ENCODE data around the gene KIAA2012. TPM values are rescaled to one million over a fixed set of nuclear protein-coding genes. Genes with fewer than 3 reads are reported as not detected.

The KIAA2012 gene
- total RNA-seq, 1 donor from 2014 or later = not detected

DNA sequence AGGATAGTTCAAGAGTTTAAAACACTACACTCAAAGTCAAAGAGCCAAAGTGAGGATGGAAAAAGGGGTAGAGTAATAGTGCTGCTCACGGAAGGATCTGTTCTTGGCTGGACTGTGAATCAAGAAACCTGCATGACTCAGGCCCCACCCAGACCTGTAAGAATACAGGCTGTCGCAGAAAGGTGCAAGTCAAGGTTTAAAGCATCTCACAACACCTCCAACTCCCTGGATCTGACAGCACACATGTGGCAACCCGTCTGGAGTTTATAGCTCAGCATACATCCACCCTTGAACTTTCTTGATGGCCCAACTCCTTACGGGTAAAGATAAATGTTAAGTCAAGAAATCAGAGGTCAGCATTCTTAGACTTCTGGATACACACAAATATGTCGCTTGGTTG, 6.3 kb downstream of the KIAA2012 start:
- no peak for DNase-seq (ENCODE audit: low read depth, low spot score)

DNA sequence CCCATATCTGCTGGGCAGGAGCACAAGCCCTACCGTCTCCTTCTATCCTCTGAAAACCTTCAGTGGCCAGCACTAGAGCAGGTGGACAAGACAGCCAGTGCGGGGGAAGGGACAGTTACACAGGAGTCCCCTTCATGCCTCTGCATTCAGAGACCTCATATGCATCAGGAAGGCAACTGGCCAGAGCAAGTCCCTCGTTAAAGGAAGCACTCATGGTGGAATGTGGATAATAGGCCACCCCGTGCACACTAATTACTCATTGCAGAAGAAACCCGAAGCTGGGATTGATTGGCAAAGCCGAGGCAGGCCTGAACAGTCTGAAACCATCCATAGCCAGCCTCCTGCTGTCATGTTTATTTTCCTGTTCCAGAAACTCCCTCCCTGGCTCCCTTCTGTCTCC, 11.2 kb downstream of the KIAA2012 start:
- DNase-seq (ENCODE audit: low read depth, low spot score) = no peak

DNA sequence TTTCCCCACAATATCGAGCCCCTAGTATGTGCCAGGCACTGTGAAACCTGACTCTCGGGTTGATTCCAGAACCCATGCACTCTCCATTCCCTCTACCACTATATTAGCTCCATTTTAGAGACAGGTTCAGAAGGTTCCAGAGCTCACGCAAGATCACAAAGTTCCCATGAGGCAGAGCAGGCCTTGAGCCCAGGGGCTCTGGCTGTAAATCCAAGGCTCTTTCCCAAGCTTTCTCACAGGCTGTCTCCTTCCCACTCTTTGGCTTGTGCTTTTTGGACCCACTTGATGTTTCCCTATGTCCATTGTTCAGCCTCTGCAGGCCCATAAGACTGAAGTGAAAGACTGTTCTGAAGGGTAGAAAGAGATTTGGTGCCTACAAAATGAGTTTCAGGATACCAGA, 15.7 kb downstream of the KIAA2012 start:
- DNase-seq (ENCODE audit: low read depth, low spot score) = no peak

DNA sequence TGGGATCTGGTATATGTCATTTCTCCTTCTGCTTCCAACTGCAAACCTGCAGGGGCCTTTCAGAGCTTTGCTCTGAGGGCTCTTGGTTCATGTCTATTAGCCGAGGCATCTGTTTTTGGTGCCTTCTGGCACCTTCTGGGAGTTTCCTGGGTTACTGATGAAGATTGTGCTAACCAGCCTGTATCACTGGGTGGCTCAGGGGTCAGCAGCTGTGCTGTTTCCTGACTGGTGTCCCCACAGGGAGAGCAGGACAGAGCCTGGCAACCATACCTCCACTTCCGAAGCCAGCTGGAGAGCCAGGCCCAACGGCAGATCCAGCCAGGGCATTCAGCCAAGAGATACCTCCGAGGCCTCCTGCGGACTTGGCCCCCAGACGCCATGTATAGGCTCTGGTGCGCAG, 17.5 kb downstream of the KIAA2012 start:
- no peak for DNase-seq (ENCODE audit: low read depth, low spot score)

DNA sequence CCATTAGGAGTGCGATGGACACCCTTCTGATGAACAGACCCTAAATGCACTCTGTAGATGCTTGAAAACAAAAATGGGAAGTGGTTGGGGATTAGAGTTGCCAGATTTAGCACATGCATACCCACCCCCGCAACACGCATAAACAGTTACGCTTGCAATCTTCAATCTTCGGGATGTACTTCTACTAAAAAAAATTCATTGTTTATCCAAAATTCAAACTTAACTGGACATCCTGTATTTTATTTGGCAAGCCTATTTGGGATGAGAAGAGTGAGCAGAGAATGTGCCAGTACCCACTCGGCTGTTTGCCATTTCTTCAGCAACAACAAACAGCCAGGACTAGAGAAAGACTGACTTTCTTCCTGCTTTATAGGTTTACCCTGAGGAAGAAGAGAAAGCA, 18.4 kb downstream of the KIAA2012 start:
- DNase-seq (ENCODE audit: low read depth, low spot score) = no peak

DNA sequence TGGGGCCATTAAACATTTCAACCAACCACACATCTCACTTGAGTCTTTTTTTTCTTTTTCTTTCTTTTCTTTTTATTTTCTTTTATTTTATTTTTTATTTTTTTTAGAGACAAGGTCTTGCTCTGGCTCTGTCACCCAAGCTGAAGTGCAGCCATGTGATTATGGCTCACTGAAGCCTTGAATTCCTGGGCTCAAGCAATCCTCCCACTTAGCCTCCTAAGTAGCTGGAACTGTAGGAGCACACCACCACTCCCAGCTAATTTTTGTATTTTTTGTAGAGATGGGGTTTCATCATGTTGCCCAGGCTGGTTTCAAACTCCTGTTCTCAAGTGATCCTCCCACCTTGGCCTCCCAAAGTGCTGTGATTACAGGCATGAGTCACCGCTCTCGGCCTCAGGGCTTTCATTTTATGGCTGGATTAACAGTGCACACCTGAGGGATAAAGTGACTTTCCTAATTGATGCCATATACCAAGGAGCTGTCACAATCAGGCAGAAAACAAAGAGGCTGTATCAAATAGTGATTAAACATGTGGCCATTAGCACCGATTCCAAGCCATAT, 21.5 kb downstream of the KIAA2012 start:
- no peak for DNase-seq (ENCODE audit: low read depth, low spot score)

DNA sequence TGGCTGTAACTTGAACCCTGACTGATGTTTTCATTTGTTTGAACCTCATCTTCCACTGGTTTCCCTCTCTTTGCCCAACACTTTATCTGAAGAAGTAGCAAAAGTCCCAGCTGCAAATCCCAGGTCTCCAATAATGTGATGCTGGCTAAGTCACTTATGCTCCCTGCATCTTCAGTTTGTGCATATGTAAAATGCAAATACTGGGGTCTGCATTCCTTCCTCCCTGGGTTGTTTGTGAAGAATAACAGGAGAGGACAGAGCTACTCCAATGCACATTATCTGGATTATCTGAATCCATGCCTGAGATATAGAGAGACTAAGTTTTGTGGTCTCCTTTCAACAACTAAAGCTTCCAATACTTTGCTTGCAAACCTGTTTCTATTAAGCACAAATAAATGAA, 22.2 kb downstream of the KIAA2012 start:
- no peak for DNase-seq (ENCODE audit: low read depth, low spot score)

DNA sequence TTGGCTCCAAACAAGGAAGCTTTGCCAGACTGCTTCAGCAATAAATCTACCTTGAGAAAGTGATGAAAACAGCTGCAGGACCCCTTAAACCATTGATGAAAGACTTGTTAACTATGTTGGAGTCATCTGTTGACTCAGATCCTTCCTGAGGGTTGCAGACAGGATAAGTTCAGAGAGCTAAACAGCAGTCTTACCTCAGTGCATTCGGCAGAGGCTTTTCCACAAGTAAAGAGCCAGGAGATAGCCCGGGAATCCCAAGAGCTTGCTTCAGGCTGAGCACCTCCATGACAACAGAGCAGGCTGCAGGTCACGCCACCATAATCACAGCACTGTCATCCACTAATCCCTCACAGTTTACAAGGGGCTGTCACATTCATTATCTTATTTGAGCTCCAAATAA, 23.7 kb downstream of the KIAA2012 start:
- no peak for DNase-seq (ENCODE audit: low read depth, low spot score)

DNA sequence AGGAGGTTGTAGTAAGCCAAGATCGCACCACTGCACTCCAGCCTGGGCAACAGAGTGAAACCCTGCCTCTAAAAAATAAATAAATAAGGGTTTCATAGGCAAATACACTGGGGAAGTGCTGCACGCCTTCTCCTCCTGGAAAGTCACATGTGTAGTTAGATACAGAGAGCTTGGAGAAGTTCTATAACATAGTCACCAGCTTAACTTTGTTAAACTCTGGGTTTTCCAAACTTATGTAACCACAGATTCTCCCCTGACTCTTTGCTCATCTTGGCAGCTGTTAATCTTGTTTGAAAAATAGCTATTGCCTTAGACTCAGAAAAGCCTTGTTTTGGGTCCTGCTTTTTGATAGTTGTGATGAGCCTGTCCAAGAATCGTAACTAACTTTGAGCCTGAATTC, 25.2 kb downstream of the KIAA2012 start:
- DNase-seq (ENCODE audit: low read depth, low spot score) = no peak

DNA sequence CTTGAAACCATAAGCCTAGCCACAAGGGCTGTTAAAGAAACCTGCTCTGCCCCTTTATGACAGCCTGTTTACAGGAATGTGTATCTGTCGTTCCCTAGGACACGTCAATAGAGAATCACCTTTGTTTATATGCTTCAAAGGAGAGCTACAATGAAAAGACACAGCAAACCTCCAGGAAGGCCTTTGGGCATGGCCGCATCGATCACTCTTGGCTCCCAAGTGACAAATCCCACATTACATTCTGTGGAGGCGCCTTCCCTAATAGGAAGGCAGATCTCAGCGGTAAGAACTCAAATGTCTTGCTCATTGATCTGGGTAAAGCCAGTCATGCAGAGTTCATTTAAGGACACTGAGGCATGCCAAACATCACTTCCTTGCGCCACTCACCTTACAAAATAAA, 26.5 kb downstream of the KIAA2012 start:
- DNase-seq (ENCODE audit: low read depth, low spot score) = no peak

DNA sequence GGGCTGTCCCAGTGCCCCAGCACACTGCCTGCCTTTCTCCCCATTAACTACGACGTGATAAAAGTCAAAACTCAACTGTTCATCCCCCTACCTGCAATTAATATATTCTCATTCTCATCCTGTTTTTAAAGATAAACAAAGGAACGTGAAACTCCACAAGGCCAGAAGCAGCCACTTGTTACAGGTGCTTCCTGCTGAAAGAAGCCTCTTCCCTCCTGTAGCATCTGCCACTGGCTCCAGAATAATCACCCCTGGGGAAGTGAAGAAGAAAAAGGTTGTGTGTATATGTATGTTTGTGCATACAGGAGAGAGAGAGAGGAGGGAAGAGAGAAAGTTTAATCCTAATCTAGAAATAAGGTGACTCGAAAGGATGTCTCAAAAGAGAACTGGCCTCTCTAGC, 27.1 kb downstream of the KIAA2012 start:
- no peak for DNase-seq (ENCODE audit: low read depth, low spot score)

DNA sequence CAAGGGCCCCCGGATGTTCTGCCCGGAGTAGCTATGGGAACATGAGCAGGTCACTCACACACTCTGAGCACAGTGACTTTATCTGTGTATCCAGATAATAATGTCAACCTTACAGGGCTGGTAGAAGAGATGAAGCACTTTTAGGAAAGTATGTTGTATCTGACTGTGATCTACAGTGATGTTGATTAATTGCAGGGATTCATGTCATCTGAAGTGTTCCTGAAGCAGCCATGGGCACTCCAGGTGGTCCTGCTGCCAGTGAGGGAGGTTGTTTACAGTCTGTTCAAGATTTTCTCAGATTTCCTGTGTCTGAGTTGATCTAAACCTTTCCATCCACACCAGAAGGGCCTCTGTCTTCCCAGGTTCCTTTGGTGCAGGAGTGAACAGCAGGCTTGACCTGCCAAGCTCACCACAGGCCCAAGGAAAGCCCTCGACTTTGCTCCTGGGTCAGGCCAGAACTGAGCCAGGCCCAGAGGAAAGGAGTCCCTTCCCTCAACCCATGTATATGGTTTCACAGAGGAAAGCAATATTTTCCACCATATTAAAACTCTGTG, 28.0 kb downstream of the KIAA2012 start:
- no peak for DNase-seq (ENCODE audit: low read depth, low spot score)

DNA sequence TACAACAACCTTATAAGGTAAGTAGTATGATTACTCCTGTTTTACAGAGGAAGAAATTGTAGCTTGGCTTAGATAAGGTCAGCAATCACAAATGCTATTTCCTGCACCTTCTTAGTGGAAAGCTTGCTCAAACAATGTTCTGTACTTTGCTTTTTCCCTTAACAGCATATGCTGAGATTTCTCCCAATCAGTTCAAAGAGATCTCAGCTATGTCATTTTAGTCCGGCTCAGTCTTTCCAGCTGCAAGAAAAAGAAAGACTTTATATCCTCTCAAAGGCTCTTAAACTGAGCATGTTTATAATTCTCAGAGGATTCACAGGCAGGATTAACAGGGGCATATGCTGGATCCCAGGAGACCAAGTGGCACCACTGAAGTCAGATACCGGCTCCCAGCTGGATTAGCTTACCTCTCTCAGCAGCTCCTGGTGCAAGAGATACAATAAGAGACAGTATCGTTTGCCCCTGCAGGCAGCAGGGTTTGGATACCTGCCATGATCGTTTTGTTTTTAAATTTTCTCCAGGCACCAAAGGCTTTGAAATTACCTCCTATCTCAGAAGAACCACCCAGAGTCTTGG, 29.5 kb downstream of the KIAA2012 start:
- DNase-seq (ENCODE audit: low read depth, low spot score) = no peak

DNA sequence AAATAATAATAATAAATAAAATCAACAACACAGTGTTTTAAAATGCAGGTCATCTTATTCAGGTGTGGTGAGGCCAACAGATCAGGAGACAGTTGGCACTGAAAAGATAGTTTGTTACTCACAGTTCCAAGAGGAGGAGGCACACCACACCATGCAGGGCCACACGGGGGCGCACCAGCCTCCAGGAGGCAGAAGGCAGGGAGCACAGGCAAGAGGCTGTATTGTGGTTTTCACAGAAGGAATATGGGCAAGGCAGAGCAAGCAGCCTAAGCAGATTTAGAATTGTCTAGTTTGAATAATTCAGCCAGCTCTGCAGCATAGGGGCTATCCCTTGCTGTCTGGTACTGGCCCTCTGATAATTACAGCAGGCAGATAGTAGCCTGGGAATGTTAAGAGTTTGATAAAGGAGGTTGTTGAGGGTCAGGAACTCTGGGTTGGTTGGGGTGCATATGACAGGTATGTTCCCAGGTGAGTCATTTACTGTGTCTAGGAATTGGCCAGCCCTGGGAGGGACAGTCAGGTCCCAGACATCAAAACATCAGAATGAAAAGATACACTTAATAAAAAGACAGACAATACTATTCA, 31.3 kb downstream of the KIAA2012 start:
- DNase-seq (ENCODE audit: low read depth, low spot score) = no peak

DNA sequence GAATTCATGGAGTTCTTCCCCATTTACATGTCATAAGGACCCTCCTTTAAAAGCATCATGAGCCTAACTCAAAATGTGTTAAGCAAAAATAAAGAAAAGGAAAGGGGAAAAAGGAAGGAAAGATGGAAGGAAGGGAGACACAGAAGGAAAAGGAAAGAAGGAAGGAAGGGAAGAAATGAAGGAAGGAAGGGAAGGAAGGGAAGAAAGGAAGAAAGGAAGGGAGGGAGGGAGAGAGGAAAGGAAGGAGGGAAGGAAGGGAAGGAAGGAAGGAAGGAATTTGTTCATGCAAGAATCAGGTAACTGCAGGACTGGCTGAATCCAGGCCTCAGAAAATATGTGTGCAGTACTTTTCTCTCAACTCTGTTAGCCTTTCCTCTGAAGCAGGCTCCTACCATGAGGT, 32.0 kb downstream of the KIAA2012 start:
- DNase-seq (ENCODE audit: low read depth, low spot score) = no peak

DNA sequence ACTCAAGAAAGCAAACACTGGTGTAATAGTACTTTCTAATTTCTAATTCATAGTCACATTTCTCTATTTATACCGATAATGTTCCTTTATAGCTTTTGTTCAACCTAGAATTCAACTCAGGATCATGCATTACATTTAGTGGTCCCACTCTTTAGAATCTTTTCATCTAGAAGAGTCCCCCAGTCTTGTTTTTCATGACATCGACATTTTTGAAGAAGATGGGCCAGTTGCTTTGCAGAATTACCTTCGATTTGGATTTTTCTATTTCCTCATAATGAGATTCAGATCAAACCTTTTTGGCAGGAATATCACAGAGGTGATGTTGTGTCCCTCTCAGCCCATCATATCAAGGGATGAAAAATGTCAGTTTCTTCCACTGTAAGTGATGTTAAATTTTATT, 35.3 kb downstream of the KIAA2012 start:
- no peak for DNase-seq (ENCODE audit: low read depth, low spot score)

DNA sequence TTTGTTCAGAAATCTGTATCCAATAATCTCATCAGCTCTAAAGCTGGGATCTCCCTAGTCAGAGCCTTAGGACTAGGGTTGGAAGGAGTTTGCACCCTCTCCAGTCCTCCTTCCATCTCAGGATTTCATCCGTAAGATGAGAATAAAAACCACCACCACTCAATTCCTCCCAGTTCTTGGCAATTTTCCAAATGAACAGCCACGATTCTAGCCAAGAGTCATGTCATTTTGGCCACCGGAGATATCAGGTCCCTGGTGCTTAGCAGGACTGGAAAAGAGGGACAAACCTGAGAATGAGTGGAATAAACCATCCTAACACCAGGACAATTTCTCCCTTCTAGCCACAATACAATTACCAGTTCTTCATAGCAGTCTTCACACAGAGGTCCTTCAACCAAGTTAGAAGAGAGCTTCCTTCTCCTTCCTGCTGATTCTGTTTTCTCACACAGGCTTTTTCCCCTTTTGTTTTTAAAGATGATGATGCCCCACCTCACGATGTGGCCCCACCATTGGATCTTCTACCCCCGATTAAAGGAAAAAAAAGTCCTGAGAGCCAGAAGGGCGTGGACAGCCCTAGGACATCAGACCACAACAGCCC, 36.2 kb downstream of the KIAA2012 start:
- DNase-seq (ENCODE audit: low read depth, low spot score) = no peak

DNA sequence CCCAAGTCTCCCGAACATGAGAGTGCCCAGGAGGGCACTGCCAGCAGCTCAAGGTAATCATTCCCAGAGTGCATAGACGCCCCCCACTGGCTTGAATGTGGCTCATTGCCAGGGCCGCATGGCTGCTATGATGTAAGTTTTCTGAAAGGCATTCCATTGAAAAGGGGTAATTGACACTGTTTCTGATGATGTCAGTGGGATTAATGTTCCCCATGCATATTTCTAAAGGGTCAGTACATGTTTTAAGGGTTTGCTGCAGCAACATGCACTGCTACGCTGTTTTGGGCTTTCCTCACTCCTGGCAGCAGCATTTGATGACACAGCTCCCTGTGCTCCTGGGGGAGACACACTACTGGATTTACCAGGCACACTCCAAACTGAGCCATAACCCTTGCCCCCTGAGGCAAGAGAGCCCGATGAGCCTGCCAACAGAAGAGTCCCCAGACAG, 36.7 kb downstream of the KIAA2012 start:
- DNase-seq (ENCODE audit: low read depth, low spot score) = no peak

DNA sequence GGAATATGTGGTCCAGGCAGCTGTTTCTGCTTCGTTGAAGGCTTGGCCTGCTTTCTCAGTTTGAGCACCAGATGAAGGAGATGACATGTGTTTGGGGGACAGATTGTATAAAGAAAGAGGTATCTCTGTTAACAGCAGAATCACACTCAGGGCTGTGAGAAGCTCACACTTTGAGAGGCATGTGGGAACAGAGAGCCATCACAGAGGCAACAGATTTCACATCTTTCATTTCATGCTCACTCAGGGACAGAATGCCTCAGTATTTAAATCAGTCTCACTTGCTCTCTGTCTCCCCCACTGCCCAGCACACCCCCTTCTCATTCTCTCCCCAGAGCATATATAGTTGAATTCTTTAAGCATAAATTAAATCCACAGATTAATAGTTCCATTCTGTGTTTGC, 37.4 kb downstream of the KIAA2012 start:
- no peak for DNase-seq (ENCODE audit: low read depth, low spot score)

DNA sequence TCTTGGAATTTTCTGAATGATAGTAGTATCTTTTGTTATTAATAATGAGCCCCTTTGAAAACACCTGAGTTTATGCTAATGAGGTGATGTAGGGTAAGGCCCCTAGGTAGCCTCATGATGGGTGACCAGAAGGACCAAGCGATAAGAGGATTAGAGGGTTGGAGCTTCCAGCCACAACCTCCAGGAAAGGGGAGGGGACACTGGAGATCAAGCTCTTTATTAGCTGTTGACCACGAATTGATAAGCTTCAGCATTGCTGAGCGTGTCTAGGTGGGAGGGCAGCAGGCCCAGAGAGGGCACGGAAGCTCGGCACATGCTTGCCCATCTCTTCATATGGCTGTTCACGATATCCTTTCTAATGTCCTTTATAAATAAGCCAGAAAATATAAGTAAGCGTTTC, 39.0 kb downstream of the KIAA2012 start:
- no peak for DNase-seq (ENCODE audit: low read depth, low spot score)

DNA sequence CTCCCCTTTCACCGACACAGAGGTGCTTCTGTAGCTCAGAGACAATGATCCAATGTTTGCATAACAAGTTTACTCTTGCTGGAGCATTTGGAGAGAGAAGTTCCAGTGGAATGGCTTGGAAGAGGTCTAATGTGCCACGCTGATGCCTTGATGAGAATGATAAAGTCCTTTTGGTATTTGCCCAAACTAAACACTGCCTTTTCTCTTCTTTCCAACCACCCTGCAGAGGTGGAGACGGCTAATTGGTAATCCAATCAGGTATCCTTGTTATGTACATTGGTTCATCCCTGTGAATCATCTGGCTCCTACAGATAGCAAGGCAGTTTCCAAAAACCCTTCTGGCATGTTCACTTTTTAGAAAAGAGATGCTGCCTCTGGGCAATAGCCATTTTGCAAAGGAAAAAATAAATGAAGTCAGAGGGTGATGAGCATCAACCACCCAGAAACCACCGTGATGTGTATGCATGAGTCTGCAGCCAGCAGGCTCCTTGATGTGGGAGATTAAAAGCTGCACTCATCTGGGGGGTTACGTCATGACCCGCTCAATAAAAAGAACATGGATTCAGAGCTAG, 40.6 kb downstream of the KIAA2012 start:
- no peak for DNase-seq (ENCODE audit: low read depth, low spot score)

DNA sequence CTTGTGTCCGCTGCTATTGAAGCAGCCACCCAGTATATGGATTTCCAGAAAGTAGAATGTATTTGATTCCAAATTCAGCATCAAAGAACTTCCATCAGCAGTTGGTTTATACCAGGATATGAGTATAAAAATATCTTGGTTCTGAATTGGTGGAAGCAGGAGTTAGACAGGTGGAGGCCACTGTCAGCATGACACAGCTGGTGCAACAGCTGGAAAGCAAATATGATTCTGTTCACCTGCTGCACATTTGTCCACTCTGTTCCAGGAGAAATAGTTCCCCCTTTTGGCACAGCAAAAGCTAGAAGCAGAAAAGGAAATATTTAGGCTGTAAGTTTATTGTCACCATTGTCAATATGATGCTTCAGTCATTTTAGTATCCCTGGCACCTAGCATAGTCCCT, 41.2 kb downstream of the KIAA2012 start:
- DNase-seq (ENCODE audit: low read depth, low spot score) = no peak
